OCI-LY3 (cell line): ENCODE results near the gene HSD17B2.

Source experiments
- H2AFZ ChIP-seq: fragments of 200-600, 300-600 bp; shearing (Covaris generic); 2 replicates; pipeline ENCODE4 v1.6.0; 2014; ENCODE audit warnings: antibody characterized with exemption, low read depth, low read length
- H3K27ac ChIP-seq: fragments of 200-600, 300-600 bp; sonication (generic); 2 replicates; pipeline ENCODE4 v1.5.1; 2014; ENCODE audit warnings: mild to moderate bottlenecking, low read length, moderate library complexity, mixed read lengths
- H3K27me3 ChIP-seq: fragments of 200-600, 300-600 bp; sonication (generic); 2 replicates; pipeline ENCODE4 v1.6.1; 2014; ENCODE audit warnings: low read depth, low read length, mixed read lengths
- H3K36me3 ChIP-seq: fragments of 200-600, 300-600 bp; sonication (generic); replicated peaks from 2 replicates; pipeline ENCODE3; 2014; ENCODE audit warnings: low read depth, low read length, mixed read lengths
- H3K4me1 ChIP-seq: fragments of 300-600, 200-600 bp; sonication (generic); 2 replicates; pipeline ENCODE4 v1.6.1; 2014; ENCODE audit warnings: low read length, mixed read lengths
- H3K4me2 ChIP-seq: fragments of 200-600, 300-600 bp; sonication (generic); 2 replicates; pipeline ENCODE4 v1.6.1; 2014; ENCODE audit warnings: low read length, mixed read lengths
- H3K4me3 ChIP-seq: fragments of 300-600, 200-600 bp; sonication (generic); 2 replicates; pipeline ENCODE4 v1.5.1; 2014; ENCODE audit warnings: antibody characterized with exemption, mild to moderate bottlenecking, low read length, moderate library complexity
- H3K79me2 ChIP-seq: fragments of 300-600, 200-600 bp; shearing (Covaris generic); 2 replicates; pipeline ENCODE4 v1.6.1; 2014; ENCODE audit warnings: mild to moderate bottlenecking, low read length, mixed read lengths
- H3K9ac ChIP-seq: fragments of 300-600, 200-600 bp; shearing (Covaris generic); 2 replicates; pipeline ENCODE4 v1.6.0; 2014; ENCODE audit warnings: mild to moderate bottlenecking, low read length, moderate library complexity
- H3K9me3 ChIP-seq: fragments of 200-600, 300-600 bp; shearing (Covaris generic); 2 replicates; pipeline ENCODE4 v1.6.1; 2014; ENCODE audit warnings: low read length, mixed read lengths; ENCODE audit not compliant: insufficient read depth
- H4K20me1 ChIP-seq: fragments of 200-600, 300-600 bp; sonication (generic); 2 replicates; pipeline ENCODE4 v1.6.1; 2016; ENCODE audit warnings: low read length, mixed read lengths; ENCODE audit not compliant: insufficient read depth
- EZH2phosphoT487 ChIP-seq: fragments of 200-600 bp; shearing (Covaris generic); IDR thresholded peaks from 2 replicates; pipeline ENCODE4 v1.6.1; 2018; ENCODE audit warnings: antibody characterized with exemption, mixed run types, low read depth
- TF ChIP-seq, protein P1 (sequence below): fragments of 200-600, 300-600 bp; sonication (generic); IDR thresholded peaks from 2 replicates; pipeline ENCODE4 v1.5.1; 2014; ENCODE audit warnings: antibody characterized with exemption, low read length, low read depth

The HSD17B2 gene

GRCh38 chr16:81994485-81994884, 40.6 kb upstream of the HSD17B2 start:
- Histone ChIP-seq H3K4me3 (no peak overlapping the region), H3K9me3 (no peaks in the 10 kb centered on the region), H3K4me1 (no peaks in the 10 kb centered on the region), H3K27ac (no peak overlapping the region), H3K79me2 (no peaks in the 10 kb centered on the region), H3K4me2 (no peak overlapping the region), H2AFZ (no peak overlapping the region), H3K27me3 (no peaks in the 10 kb centered on the region), H3K9ac (no peak overlapping the region), H4K20me1 (no peaks in the 10 kb centered on the region), H3K36me3 (peaks cover 3% of the 10 kb centered on the region)
- no peak for TF ChIP-seq EZH2phosphoT487
- TF ChIP-seq, protein P1, sequence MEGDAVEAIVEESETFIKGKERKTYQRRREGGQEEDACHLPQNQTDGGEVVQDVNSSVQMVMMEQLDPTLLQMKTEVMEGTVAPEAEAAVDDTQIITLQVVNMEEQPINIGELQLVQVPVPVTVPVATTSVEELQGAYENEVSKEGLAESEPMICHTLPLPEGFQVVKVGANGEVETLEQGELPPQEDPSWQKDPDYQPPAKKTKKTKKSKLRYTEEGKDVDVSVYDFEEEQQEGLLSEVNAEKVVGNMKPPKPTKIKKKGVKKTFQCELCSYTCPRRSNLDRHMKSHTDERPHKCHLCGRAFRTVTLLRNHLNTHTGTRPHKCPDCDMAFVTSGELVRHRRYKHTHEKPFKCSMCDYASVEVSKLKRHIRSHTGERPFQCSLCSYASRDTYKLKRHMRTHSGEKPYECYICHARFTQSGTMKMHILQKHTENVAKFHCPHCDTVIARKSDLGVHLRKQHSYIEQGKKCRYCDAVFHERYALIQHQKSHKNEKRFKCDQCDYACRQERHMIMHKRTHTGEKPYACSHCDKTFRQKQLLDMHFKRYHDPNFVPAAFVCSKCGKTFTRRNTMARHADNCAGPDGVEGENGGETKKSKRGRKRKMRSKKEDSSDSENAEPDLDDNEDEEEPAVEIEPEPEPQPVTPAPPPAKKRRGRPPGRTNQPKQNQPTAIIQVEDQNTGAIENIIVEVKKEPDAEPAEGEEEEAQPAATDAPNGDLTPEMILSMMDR: peak; percentile 26

DNA sequence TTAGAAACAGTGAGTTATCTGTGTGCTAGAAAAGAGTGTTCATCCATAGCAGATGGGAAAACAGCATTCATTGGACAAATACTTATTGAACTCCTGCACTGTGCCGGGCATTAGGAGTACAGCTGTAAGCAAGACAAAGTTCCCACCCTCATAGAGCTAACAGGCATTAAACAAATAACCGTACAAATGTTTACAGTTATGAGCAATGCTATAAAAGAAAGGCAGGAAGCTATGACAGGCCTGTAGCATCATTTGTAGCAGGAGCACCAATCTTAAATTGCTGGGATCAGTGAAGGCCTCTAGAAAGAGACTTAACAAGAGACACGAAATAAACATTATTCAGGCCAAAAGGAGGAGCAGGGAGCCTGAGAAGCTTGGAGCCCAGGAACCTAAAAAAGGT, 39.4 kb upstream of the HSD17B2 start:
- Histone ChIP-seq H3K27ac (no peak overlapping the region), H3K79me2 (no peaks in the 10 kb centered on the region), H3K9me3 (no peaks in the 10 kb centered on the region), H3K4me2 (no peak overlapping the region), H4K20me1 (no peaks in the 10 kb centered on the region), H2AFZ (no peak overlapping the region), H3K4me1 (no peaks in the 10 kb centered on the region), H3K4me3 (no peak overlapping the region), H3K36me3 (peaks cover 3% of the 10 kb centered on the region), H3K9ac (no peak overlapping the region), H3K27me3 (no peaks in the 10 kb centered on the region)
- no peak for TF ChIP-seq EZH2phosphoT487
- TF ChIP-seq, protein P1: no peak

DNA sequence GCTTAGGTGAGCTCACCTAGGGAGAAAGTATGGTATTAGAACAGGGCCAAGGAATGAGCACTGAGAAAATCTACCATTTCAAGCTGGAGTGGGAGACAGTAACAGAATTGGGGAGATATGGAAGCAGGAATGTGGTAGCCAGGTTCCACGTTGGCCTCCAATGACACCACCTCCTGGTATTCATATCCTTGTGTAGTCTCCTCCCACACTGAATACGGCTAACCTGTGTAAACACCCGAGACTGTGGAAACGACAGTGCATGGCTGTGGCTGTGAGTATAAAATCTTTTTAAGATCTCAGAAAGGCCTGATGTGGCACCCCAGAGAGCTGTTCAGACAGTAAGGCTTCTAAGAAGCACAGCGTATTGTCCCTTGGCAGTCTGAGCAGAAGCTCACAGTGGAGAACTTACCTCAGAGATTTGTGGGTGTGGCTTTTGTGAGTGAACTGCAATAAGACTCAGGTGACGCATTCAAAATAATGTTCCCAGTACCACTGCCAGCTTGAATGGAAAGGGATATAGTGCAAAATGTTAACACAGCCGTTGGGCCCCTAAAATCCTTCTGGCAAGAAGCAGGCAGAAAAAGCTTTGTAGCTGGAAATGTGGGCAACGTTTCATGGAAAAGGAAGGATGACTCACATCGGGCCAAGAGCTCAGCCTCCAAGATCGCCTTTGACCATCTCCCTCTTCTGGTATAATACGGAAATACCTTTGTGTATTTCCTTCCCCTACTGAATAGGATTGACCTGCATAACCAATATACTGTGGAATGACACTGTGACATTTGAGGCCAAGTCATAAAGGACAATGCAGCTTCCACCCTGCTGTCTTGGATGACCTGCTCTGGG, 38.2 kb upstream of the HSD17B2 start:
- no peaks in the 10 kb centered on the region for H3K79me2 ChIP-seq
- no peak overlapping the region for H3K9ac ChIP-seq
- H3K36me3 ChIP-seq: peaks cover 3% of the 10 kb centered on the region
- H3K4me3 ChIP-seq: no peak overlapping the region
- no peak overlapping the region for H2AFZ ChIP-seq
- no peaks in the 10 kb centered on the region for H3K4me1 ChIP-seq
- H3K27ac ChIP-seq: no peak overlapping the region
- TF ChIP-seq, protein P1: 0 out of 2 replicates have a peak, but pooled peaks have one; percentile 3
- TF ChIP-seq EZH2phosphoT487: no peak
- no peaks in the 10 kb centered on the region for H3K27me3 ChIP-seq
- no peaks in the 10 kb centered on the region for H4K20me1 ChIP-seq
- H3K9me3 ChIP-seq: no peaks in the 10 kb centered on the region
- no peak overlapping the region for H3K4me2 ChIP-seq

GRCh38 chr16:81997738-81998137, 37.3 kb upstream of the HSD17B2 start:
- H3K4me1 ChIP-seq: no peaks in the 10 kb centered on the region
- no peaks in the 10 kb centered on the region for H3K27me3 ChIP-seq
- no peaks in the 10 kb centered on the region for H4K20me1 ChIP-seq
- no peak overlapping the region for H3K4me2 ChIP-seq
- no peak overlapping the region for H3K9ac ChIP-seq
- H3K79me2 ChIP-seq: no peaks in the 10 kb centered on the region
- no peak overlapping the region for H3K27ac ChIP-seq
- no peak overlapping the region for H2AFZ ChIP-seq
- no peak for TF ChIP-seq EZH2phosphoT487
- TF ChIP-seq, protein P1: no peak
- H3K36me3 ChIP-seq: peaks cover 3% of the 10 kb centered on the region
- no peak overlapping the region for H3K4me3 ChIP-seq
- no peaks in the 10 kb centered on the region for H3K9me3 ChIP-seq
